Spinal cord (tissue), 10 donors: ENCODE data around the gene KLHL2. TPM values are rescaled to one million over a fixed set of nuclear protein-coding genes. Genes with fewer than 3 reads are reported as not detected.
"Not testable (repeated sequence)": the region's sequence is repeated elsewhere in the genome, so short reads cannot be mapped to it uniquely, and the experiment has no call there.

Experiments
- DNase-seq, 6 donors: peaks; one replicate each; pipeline versions ENCODE4 v3.0.0 to v3.0.0-alpha.2; 2013 to 2015; ENCODE audit warnings: low spot score in 6 of 6, low read depth in 4 of 6
- H3K27ac ChIP-seq: one replicate; pipeline ENCODE4 v1.5.1; 2013; ENCODE audit warnings: low read depth, low read length, control low read depth
- H3K27me3 ChIP-seq: one replicate; pipeline ENCODE4 v1.6.1; 2013; ENCODE audit warnings: low read length; ENCODE audit not compliant: control insufficient read depth, insufficient read depth
- H3K36me3 ChIP-seq: one replicate; pipeline ENCODE4 v1.6.1; 2013; ENCODE audit warnings: low read length; ENCODE audit not compliant: control insufficient read depth, insufficient read depth
- H3K4me1 ChIP-seq: one replicate; pipeline ENCODE4 v1.6.1; 2013; ENCODE audit warnings: low read length; ENCODE audit not compliant: control insufficient read depth, insufficient read depth
- H3K4me3 ChIP-seq: one replicate; pipeline ENCODE4 v1.5.1; 2013; ENCODE audit warnings: low read depth, low read length, control low read depth
- H3K9me3 ChIP-seq: one replicate; pipeline ENCODE4 v1.6.1; 2013; ENCODE audit warnings: low read length; ENCODE audit not compliant: control insufficient read depth, insufficient read depth
- WGBS: methylation state at CpG from one replicate; pipeline ENCODE4 v1.1.5; 2013; ENCODE audit warnings: missing lambda C conversion rate; ENCODE audit not compliant: insufficient coverage; 5-methylcytosine and 5-hydroxymethylcytosine counted together
- polyA plus RNA-seq, 2 donors: library from polyadenylated mRNA; unstranded; fragments of 120-200 nt; gene quantifications; one replicate each; pipeline ENCODE4 v1.2.1, GENCODE V29; 2013; ENCODE audit not compliant: insufficient read length in 2 of 2
- total RNA-seq, 2 donors: library from RNA; depleted of rRNA in 1 of 2; stranded (reverse); fragments of 120-200 nt in 1 of 2; fragments of >200 nt in 1 of 2; gene quantifications; one replicate each; pipeline versions ENCODE4 v1.2.3 to v1.2.4, GENCODE V29; 2013 to 2014
- donor health status: healthy.

KLHL2 gene
- total and polyA plus RNA-seq, 4 donors, result 17.2 to 34.6 (median 27.9) TPM

- WGBS, result 75% methylated on average over 1 of the region's 1 CpG
- no peak for DNase-seq
- no peak overlapping the region for H3K27ac ChIP-seq
Measured at GRCh38 chr4:165210566-165210965, 3.2 kb downstream of the KLHL2 start.

GRCh38 chr4:165212647-165213046 lies 5.3 kb downstream of the KLHL2 start:
- not testable (repeated sequence) for DNase-seq, H3K4me1 ChIP-seq, H3K4me3 ChIP-seq, H3K9me3 ChIP-seq, H3K27ac ChIP-seq, H3K27me3 ChIP-seq, H3K36me3 ChIP-seq
- WGBS, result no CpG with 5 or more reads among the region's 2 CpGs

More at GRCh38 chr4:165210566-165210965, 3.2 kb downstream of the KLHL2 start:
- H3K4me1 ChIP-seq, result peaks cover 19% of the 10 kb centered on the region
- H3K36me3 ChIP-seq, result no peaks in the 10 kb centered on the region
- no peak overlapping the region for H3K4me3 ChIP-seq
- H3K27me3 ChIP-seq, result no peaks in the 10 kb centered on the region
- H3K9me3 ChIP-seq, result no peaks in the 10 kb centered on the region

GRCh38 chr4:165213404-165213803 lies 6.0 kb downstream of the KLHL2 start:
- H3K27me3 ChIP-seq, H3K9me3 ChIP-seq, H3K36me3 ChIP-seq, DNase-seq, H3K4me3 ChIP-seq, H3K4me1 ChIP-seq, H3K27ac ChIP-seq: not testable (repeated sequence)
- WGBS, result no CpG with 5 or more reads among the region's 1 CpG

GRCh38 chr4:165213991-165214709 lies 6.8 kb downstream of the KLHL2 start:
- not testable (repeated sequence) for H3K36me3 ChIP-seq, H3K9me3 ChIP-seq, H3K27ac ChIP-seq, H3K27me3 ChIP-seq, DNase-seq, H3K4me3 ChIP-seq, H3K4me1 ChIP-seq
- no CpG with 5 or more reads among the region's 6 CpGs for WGBS

- not testable (repeated sequence) for DNase-seq, H3K4me3 ChIP-seq, H3K9me3 ChIP-seq, H3K4me1 ChIP-seq, H3K27ac ChIP-seq, H3K27me3 ChIP-seq, H3K36me3 ChIP-seq
- WGBS, result 67% methylated on average over 1 of the region's 2 CpGs
Measured at GRCh38 chr4:165215034-165215751, 7.8 kb downstream of the KLHL2 start.

- not testable (repeated sequence) for H3K4me1 ChIP-seq, H3K4me3 ChIP-seq, H3K36me3 ChIP-seq, H3K27me3 ChIP-seq, H3K27ac ChIP-seq, H3K9me3 ChIP-seq, DNase-seq
- no CpG with 5 or more reads among the region's 2 CpGs for WGBS
Measured at GRCh38 chr4:165215761-165216487, 8.6 kb downstream of the KLHL2 start.

- H3K4me1 ChIP-seq, result no peaks in the 10 kb centered on the region
- H3K4me3 ChIP-seq, result no peak overlapping the region
- H3K27me3 ChIP-seq, result no peaks in the 10 kb centered on the region
- DNase-seq, result no peak
- no peak overlapping the region for H3K27ac ChIP-seq
- 100% methylated on average over 1 of the region's 3 CpGs for WGBS
- H3K9me3 ChIP-seq, result no peaks in the 10 kb centered on the region
- no peaks in the 10 kb centered on the region for H3K36me3 ChIP-seq
Measured at GRCh38 chr4:165217325-165217724, 10.0 kb downstream of the KLHL2 start.

- H3K9me3 ChIP-seq, DNase-seq, H3K27ac ChIP-seq, H3K36me3 ChIP-seq, H3K27me3 ChIP-seq, H3K4me1 ChIP-seq, H3K4me3 ChIP-seq: not testable (repeated sequence)
- WGBS, result 83% methylated on average over 4 of the region's 4 CpGs
Measured at GRCh38 chr4:165221306-165221705, 13.9 kb downstream of the KLHL2 start.

GRCh38 chr4:165221993-165222650 lies 14.8 kb downstream of the KLHL2 start:
- H3K27me3 ChIP-seq, DNase-seq, H3K4me3 ChIP-seq, H3K4me1 ChIP-seq, H3K9me3 ChIP-seq, H3K27ac ChIP-seq, H3K36me3 ChIP-seq: not testable (repeated sequence)
- WGBS, result no CpG with 5 or more reads among the region's 5 CpGs
